Neural cell (in vitro differentiated cells): Measurements from ENCODE around the gene ATP11C.

Experiments used
- POLR2AphosphoS5 ChIP-seq: IDR thresholded peaks from 2 replicates; pipeline ENCODE4 v1.6.1; 2012
- TF ChIP-seq, protein P1 (sequence below): fragments of 450-650 bp; IDR thresholded peaks from 2 replicates; pipeline ENCODE4 v1.5.1; 2014; ENCODE audit warnings: antibody characterized with exemption, mild to moderate bottlenecking, moderate library complexity; ENCODE audit not compliant: poor library complexity, severe bottlenecking

GRCh38 chrX:139924069-139924695, 8.7 kb downstream of the ATP11C start:
- TF ChIP-seq, protein P1, sequence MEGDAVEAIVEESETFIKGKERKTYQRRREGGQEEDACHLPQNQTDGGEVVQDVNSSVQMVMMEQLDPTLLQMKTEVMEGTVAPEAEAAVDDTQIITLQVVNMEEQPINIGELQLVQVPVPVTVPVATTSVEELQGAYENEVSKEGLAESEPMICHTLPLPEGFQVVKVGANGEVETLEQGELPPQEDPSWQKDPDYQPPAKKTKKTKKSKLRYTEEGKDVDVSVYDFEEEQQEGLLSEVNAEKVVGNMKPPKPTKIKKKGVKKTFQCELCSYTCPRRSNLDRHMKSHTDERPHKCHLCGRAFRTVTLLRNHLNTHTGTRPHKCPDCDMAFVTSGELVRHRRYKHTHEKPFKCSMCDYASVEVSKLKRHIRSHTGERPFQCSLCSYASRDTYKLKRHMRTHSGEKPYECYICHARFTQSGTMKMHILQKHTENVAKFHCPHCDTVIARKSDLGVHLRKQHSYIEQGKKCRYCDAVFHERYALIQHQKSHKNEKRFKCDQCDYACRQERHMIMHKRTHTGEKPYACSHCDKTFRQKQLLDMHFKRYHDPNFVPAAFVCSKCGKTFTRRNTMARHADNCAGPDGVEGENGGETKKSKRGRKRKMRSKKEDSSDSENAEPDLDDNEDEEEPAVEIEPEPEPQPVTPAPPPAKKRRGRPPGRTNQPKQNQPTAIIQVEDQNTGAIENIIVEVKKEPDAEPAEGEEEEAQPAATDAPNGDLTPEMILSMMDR, result no peak
- TF ChIP-seq POLR2AphosphoS5, result no peak
